Ovary (tissue), 3 donors: Measurements from ENCODE around the gene PRPF40B.

Experiments used
- POLR2A ChIP-seq: fragments of 450-650 bp; IDR thresholded peaks from one replicate; pipeline ENCODE4 v1.6.1; 2017; ENCODE audit warnings: antibody characterized with exemption, mild to moderate bottlenecking, moderate library complexity
- TF ChIP-seq, protein P1 (sequence below), 3 donors: fragments of 450-650 bp in 2 of 3; fragments of 200-600 bp in 1 of 3; IDR thresholded peaks; one replicate each; pipeline versions ENCODE4 v1.5.1 to v1.8.0; 2016 to 2022; ENCODE audit warnings: antibody characterized with exemption in 3 of 3, mild to moderate bottlenecking in 1 of 3
- donor health status: DM: no; HTN: no; CAD: no.

DNA sequence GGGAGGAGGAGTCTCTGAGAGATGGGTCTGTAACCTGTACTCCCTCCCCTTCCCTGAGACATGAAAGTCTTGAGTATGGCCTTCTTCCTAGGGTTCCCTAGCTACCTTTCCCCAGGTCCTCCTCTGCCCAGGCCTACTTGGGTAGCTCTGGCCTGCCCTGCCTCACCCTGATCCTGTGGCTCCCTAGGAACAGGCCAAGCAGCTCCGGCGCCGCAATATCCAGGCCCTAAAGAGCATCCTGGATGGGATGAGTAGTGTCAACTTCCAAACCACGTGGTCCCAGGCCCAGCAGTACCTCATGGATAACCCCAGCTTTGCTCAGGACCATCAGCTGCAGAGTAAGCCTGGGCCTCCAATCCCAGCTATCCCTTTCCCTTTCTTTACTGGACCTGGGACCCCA lies 12.3 kb downstream of the PRPF40B start:
- TF ChIP-seq POLR2A: no peak
- TF ChIP-seq, protein P1, sequence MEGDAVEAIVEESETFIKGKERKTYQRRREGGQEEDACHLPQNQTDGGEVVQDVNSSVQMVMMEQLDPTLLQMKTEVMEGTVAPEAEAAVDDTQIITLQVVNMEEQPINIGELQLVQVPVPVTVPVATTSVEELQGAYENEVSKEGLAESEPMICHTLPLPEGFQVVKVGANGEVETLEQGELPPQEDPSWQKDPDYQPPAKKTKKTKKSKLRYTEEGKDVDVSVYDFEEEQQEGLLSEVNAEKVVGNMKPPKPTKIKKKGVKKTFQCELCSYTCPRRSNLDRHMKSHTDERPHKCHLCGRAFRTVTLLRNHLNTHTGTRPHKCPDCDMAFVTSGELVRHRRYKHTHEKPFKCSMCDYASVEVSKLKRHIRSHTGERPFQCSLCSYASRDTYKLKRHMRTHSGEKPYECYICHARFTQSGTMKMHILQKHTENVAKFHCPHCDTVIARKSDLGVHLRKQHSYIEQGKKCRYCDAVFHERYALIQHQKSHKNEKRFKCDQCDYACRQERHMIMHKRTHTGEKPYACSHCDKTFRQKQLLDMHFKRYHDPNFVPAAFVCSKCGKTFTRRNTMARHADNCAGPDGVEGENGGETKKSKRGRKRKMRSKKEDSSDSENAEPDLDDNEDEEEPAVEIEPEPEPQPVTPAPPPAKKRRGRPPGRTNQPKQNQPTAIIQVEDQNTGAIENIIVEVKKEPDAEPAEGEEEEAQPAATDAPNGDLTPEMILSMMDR (IDR thresholded peaks at IDR 0.05): no peak
